T-helper 1 cell treated with Interleukin-12 subunit alpha and Interleukin-12 subunit beta and Interleukin-4 antibody, amounts not matched to agents 30 ng/mL and 1 ng/mL, for 36 hours (primary cell): Measurements from ENCODE around the gene TIMM22. TPM values are rescaled to one million over a fixed set of nuclear protein-coding genes. Genes with fewer than 3 reads are reported as not detected.
"Not testable (repeated sequence)": the region's sequence is repeated elsewhere in the genome, so short reads cannot be mapped to it uniquely, and the experiment has no call there.

Source experiments
- intact Hi-C: fragments of 100-400 bp; cut with micrococcal nuclease; formaldehyde crosslinking; loops from one replicate; pipeline ENCODE4 v1.15.1; 2024
- total RNA-seq: library from RNA; stranded (reverse); gene quantifications from 2 replicates; pipeline ENCODE4 v1.2.3, GENCODE V29; 2022

Gene TIMM22
- 11.4 and 11.5 TPM in 2 replicates for total RNA-seq

GRCh38 chr17:996554-997344 lies at the start of gene TIMM22:
TSS of gene TIMM22 (plus strand) at chr17:997129. CDS start at chr17:997143, 14 bp downstream.
- intact Hi-C loops = loop anchor here (1.0 to 5.0 kb wide), 7 partner anchors 15 to 586 kb away; partner anchors contain the start of genes GEMIN4, GLOD4, MRM3 and TLCD3A

DNA sequence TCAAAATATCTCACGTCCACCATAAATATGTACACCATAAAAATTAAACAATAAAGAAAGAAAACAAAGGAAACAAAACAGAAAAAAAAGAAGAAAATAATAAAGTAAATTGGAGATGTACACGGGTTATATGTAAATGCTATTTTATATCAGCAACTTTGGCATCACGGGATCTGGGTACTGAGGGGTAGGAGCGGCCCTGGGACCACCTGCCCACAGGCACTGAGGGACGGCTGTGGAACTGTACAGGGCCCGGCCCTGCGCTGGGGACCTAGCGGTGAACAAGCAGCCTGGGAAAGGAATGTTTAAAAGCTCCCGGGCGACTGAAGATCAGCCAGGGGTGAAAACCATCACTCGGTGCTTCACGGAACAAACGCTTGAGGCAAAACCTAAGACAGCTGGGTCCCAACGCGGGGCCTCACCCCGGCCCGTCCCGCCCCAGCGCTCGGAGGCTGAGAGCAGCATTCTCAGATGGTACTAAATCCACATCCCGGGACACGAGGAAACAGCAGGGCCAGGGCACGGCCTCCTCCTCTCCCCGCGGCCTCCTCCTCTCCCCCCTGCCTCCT lies 48.6 kb upstream of the TIMM22 start:
- intact Hi-C loops = no loop called here

DNA sequence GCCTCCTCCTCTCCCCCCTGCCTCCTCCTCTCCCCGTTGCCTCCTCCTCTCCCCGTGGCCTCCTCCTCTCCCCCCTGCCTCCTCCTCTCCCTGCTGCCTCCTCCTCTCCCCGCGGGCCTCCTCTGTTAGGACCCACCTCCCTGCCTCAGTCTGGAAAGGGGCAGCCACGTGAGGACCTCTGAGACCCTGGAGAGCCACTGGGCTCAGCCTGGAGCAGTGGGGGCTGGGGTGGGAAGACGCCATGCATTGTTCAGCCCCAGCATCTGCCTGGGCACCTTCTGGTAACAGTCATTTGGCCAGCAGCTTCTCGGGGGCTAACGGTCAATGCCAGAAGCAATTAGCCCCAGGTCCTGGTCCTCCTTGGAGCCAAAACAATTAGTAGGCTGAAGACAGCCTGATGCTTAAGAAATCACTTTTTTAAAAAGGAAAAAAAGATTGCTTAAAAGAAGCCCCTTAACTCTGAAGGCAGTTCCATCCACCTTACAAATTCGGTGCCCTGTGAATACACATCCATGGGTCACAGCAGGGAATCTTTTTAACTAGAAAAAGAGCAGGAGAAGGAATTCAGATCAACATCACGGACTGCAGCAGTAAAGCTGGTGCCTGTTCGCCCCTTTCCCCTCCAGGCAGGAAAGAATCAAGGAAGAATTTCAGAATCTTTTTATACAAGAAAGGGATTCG lies 47.2 kb upstream of the TIMM22 start:
- intact Hi-C loops = no loop called here

- intact Hi-C loops = no loop called here
Observed at GRCh38 chr17:951325-952132, 45.4 kb upstream of the TIMM22 start.

GRCh38 chr17:952592-952991 lies 44.3 kb upstream of the TIMM22 start:
- intact Hi-C loops = not testable (repeated sequence)

DNA sequence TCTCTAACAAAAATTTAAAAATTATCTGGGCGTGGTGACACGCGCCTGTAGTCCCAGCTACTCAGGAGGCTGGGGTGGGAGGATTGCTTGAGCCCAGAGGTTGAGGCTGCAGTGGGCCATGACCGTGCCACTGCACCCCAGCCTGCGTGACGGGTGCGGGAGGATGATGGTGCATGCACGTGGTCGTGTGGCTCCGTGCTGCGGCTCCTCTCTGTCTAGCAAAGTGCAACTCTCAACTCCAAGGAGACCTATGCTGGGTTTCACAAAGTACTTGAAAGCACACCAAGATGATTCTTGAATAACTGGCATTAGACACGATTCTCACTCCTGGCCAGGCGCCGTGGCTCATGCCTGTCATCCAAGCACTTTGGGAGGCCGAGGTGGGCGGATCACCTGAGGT lies 43.2 kb upstream of the TIMM22 start:
- intact Hi-C loops = no loop called here

DNA sequence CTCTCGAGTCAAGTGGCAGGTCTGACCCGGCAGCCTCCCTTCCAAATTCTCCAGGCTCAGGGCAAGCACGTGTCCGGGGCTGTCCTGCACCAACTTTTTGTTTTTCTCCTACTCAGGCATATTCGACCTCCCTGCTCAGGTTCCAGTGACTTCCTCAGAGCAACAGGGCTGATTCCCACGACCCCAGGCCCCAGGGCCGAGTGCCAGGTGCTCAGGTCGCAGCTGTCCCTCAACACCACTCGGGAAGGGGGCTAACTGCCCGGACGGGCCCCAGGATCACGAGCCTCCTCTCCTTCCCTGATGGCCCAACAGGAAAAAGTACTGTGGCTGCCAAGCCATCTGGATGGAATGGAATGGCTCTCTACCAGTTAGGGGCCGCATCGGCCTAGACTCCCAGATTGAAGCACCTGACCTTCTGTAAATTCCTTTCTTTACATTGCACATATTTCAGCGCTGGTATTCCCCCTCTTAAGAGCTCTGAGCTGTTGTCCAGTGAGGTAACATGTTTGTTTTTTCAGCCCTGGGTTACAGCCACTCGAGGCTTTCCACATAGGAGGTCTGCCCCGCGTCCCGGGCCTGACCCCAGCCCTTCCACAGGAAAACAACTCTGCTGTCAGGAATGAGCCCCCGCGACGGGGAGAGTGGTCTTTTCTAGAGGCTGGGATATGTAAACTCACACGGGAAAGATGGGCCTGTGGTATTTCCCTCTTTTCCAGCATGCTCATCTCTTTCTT lies 42.3 kb upstream of the TIMM22 start:
- intact Hi-C loops = no loop called here

- intact Hi-C loops = no loop called here
Observed at GRCh38 chr17:956905-957304, 40.0 kb upstream of the TIMM22 start.

DNA sequence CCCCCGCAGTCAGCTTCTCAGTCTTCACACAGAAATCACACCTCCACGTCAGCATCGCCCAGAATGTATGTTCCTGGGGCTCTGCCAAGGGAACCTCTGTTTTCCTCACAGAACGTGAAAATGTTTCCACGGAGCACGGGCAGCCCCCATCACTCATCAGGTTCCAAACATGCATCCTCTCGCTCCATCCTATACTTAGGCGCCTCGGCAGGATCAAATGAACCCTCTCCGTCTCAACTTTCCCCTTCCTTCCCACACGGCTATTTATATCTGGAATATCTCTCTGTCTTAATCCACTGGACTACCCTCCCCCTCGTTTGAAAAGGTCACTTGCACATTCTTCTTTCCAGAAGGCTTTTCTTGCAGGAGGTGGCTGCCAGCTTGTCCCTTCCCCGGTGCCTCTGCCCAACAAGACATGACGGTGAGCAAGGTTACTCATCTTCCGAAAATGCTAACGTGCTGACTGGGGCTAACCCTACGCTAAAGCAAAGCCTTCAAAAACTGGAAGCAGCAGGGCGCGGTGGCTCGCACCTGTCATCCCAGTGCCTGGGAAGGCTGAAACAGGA lies 39.0 kb upstream of the TIMM22 start:
- intact Hi-C loops = no loop called here

GRCh38 chr17:958712-959451 lies 38.0 kb upstream of the TIMM22 start:
- intact Hi-C loops = no loop called here

DNA sequence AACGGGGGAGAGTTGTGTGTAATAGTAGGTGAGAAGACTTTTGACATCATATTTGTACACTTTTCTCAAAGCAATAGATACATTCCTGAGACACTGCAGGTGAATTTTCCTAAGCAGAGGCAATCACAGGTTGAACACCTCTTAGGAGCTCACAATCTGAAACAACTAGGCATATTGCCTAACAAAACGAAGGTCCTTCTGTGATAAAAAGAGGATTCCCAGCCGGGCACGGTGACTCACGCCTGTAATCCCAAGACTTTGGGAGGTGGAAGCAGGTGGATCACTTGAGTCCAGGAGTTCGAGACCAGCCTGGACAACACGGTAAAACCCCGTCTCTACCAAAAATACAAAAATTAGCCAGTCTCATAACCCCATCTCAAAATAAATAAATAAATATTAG lies 34.8 kb upstream of the TIMM22 start:
- intact Hi-C loops = no loop called here

DNA sequence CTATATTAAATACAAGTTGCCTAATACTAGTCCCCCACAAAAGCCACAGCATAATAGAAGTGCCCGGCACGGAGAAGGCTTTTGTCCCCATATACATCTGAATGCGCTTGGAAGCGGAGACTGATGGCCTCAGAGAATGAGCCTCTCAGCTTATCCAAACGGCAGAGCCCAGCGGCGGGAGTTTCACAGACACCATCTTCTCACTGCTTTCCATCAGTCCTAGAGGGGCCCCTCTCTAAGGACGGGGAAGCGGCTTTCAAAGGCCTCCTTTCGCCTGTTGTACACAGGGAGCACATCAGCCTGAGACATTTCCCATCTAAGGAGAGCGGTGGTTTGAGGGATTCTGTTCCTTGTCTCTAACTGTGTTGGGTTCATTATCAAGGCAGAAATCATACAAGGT lies 34.3 kb upstream of the TIMM22 start:
- intact Hi-C loops = no loop called here

DNA sequence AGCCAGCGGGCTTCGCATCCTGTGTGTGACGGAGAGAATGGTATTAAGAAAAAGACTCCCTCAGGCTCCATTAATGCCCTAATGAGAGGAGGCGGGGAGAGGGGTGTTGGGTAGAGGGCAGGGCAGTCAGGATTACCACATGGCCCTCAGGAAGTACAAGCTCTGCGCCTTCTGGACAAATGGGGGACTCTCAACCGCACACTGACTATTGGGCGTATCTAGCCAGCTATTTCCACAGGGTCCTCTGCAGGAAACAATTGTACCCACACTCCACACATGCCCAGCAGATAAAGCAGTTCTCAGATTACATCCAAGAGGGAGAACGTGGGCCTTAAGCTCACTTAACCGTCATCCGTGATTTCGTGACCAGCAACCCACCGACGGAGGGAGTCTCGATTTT lies 32.1 kb upstream of the TIMM22 start:
- intact Hi-C loops = no loop called here

- intact Hi-C loops = no loop called here
Observed at GRCh38 chr17:965311-965989, 31.5 kb upstream of the TIMM22 start.

- intact Hi-C loops = no loop called here
Observed at GRCh38 chr17:967122-967521, 29.8 kb upstream of the TIMM22 start.

- intact Hi-C loops = no loop called here
Observed at GRCh38 chr17:968812-969730, 27.9 kb upstream of the TIMM22 start.

- intact Hi-C loops = no loop called here
Observed at GRCh38 chr17:969811-970355, 27.0 kb upstream of the TIMM22 start.

DNA sequence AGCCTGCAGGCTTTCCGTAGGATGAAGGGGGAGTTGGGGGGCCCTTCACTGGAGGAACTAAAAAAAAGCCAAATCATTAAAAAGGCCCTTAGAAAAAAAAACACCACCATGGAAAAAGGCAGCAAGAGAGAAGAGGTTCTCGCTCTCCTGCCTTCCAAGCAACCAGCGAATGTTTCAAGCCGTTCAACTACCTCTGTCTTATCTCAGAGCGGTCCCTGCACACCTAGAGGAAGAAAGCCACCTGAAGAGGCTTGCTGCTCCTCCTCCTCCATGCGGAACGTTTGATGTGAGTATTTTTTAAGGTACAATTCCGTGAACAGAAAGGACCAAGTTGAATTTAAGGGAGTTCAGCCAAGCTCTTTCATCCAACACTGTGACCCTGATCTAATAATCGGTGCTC lies 26.6 kb upstream of the TIMM22 start:
- intact Hi-C loops = no loop called here
